Measurements from ENCODE around the gene TBX4. TPM values are rescaled to one million over a fixed set of nuclear protein-coding genes. Genes with fewer than 3 reads are reported as not detected.

Gene TBX4
- total and polyA plus RNA-seq, 9 of the 15 experiments (the other 6 are each of a cell fraction or from before 2014, with no cell fraction given): not detected

- Histone ChIP-seq H3K4me3 (no peak overlapping the region), H2AFZ (ENCODE audit: low read depth, low read length) (peak overlapping the region; percentile 82), H3K9me1 (ENCODE audit: control insufficient read depth, insufficient read depth, low read length) (peaks cover 4% of the 10 kb centered on the region), H3K4me2 (ENCODE audit: insufficient read depth, low read length) (no peak overlapping the region), H3K9ac (ENCODE audit: insufficient read depth in 1 of 2, low read depth in 2 of 2, low read length in 2 of 2) (no peak overlapping the region), H3K27me3 (ENCODE audit: control insufficient read depth in 2 of 2, insufficient read depth in 2 of 2, low read length in 2 of 2) (peaks cover 11 to 39% of the 10 kb centered on the region in 2 experiments; a peak in 4 of 5 replicates), H3K79me2 (ENCODE audit: control insufficient read depth, insufficient read depth, low read length) (no peaks in the 10 kb centered on the region), H3K4me1 (replicated peaks in 1 of 2; ENCODE audit: control insufficient read depth in 2 of 2, insufficient read depth in 2 of 2, low read length in 2 of 2) (peaks cover 2 to 10% of the 10 kb centered on the region in 2 experiments; a peak in 3 of 5 replicates), H4K20me1 (replicated peaks; ENCODE audit: control insufficient read depth, insufficient read depth, low read length) (0 out of 2 replicates have a peak, but pooled peaks cover 5% of the 10 kb centered on the region), H3K27ac (ENCODE audit: extremely low read depth, low read depth, low read length) (no peak overlapping the region), H3K9me3 (replicated peaks; ENCODE audit: control insufficient read depth, insufficient read depth, low read depth, low read length) (no peaks in the 10 kb centered on the region), H3K36me3 (ENCODE audit: control insufficient read depth, insufficient read depth, low read length) (no peaks in the 10 kb centered on the region)
- ChIA-PET CTCF (ENCODE audit: low intra/inter-chr PET ratio) (no interaction called here), POLR2A (interaction anchor here (0.6 to 1.2 kb wide), 7 partner anchors 10 to 60 kb away, joined by 3 to 4 read pairs (median 3); no protein-coding TSS in a partner anchor)
- WGBS (ENCODE audit: insufficient coverage, low coverage, missing lambda C conversion rate): 32% methylated on average over 8 of the region's 8 CpGs
- TF ChIP-seq FOS (IDR thresholded peaks at IDR 0.05; ENCODE audit: extremely low read depth, insufficient read length) (no peak), ADNP (tag; IDR thresholded peaks at IDR 0.05) (no peak), ASH1L (IDR thresholded peaks at IDR 0.05; ENCODE audit: borderline replicate concordance, low read depth, partially characterized antibody) (no peak), ZNF668 (CRISPR knock-in tag; IDR thresholded peaks at IDR 0.05) (no peak), HDGF (IDR thresholded peaks at IDR 0.05) (no peak), ZBTB34 (CRISPR knock-in tag; IDR thresholded peaks at IDR 0.05) (no peak), POLR2B (IDR thresholded peaks at IDR 0.05; ENCODE audit: low read depth, partially characterized antibody) (no peak), ZNF253 (CRISPR knock-in tag; conservative IDR thresholded peaks at IDR 0.05) (no peak), SUPT5H (IDR thresholded peaks at IDR 0.05) (no peak), RAD51 (IDR thresholded peaks at IDR 0.05; ENCODE audit: borderline replicate concordance, low read depth) (no peak), JUNB (CRISPR knock-in tag; conservative IDR thresholded peaks at IDR 0.05) (no peak), MLX (CRISPR knock-in tag; conservative IDR thresholded peaks at IDR 0.05) (no peak), IRF1 (CRISPR knock-in tag; IDR thresholded peaks at IDR 0.05; ENCODE audit: borderline replicate concordance) (no peak)
- intact Hi-C loops (cut with micrococcal nuclease): no loop called here
- in situ Hi-C loops (cut with MboI): no loop called here
- no peak for FAIRE-seq
- no peak for ATAC-seq
- no TSS peak for BruUV-seq (replicated peaks)
- no peak for DNase-seq (ENCODE audit: extremely low read depth in 1 of 4, low spot score in 3 of 4)
Measured at GRCh38 chr17:61468263-61468907, 16.2 kb downstream of the TBX4 start.

All from K562 (cell line).